Loucy (cell line): ENCODE results near the gene COL13A1.

Source experiments
- H2AFZ ChIP-seq: fragments of 200-600 bp; sonication (generic); 2 replicates; pipeline ENCODE4 v1.6.0; 2016; ENCODE audit warnings: antibody characterized with exemption, mild to moderate bottlenecking, low read length, moderate library complexity
- H3F3A ChIP-seq: fragments of 200-600 bp; 2 replicates; pipeline ENCODE4 v1.6.0; 2016; ENCODE audit warnings: antibody characterized with exemption, low read depth, mild to moderate bottlenecking
- H3K27me3 ChIP-seq: fragments of 200-600 bp; sonication (generic); 2 replicates; pipeline ENCODE4 v1.6.1; 2014; ENCODE audit warnings: low read length, mild to moderate bottlenecking; ENCODE audit not compliant: insufficient read depth, poor library complexity, severe bottlenecking
- H3K36me3 ChIP-seq: fragments of 200-600 bp; sonication (generic); 2 replicates; pipeline ENCODE4 v1.6.1; 2016; ENCODE audit warnings: low read length; ENCODE audit not compliant: insufficient read depth
- H3K4me1 ChIP-seq: fragments of 200-600 bp; sonication (generic); 2 replicates; pipeline ENCODE4 v1.5.1; 2014; ENCODE audit warnings: low read length, mild to moderate bottlenecking; ENCODE audit not compliant: insufficient read depth, poor library complexity, severe bottlenecking
- H3K4me2 ChIP-seq: fragments of 200-600 bp; sonication (generic); 2 replicates; pipeline ENCODE4 v1.6.0; 2014; ENCODE audit warnings: antibody characterized with exemption, low read length, low read depth, mild to moderate bottlenecking; ENCODE audit not compliant: poor library complexity, severe bottlenecking
- H3K4me3 ChIP-seq: fragments of 200-600 bp; sonication (generic); 2 replicates; pipeline ENCODE4 v1.5.1; 2014; ENCODE audit warnings: low read length, mild to moderate bottlenecking, mixed read lengths; ENCODE audit not compliant: poor library complexity, severe bottlenecking
- H3K79me2 ChIP-seq: fragments of 200-600 bp; sonication (generic); 2 replicates; pipeline ENCODE4 v1.6.1; 2014; ENCODE audit warnings: low read length; ENCODE audit not compliant: insufficient read depth
- H3K9ac ChIP-seq: fragments of 200-600 bp; sonication (generic); 2 replicates; pipeline ENCODE4 v1.6.0; 2014; ENCODE audit warnings: mild to moderate bottlenecking, low read depth, low read length, moderate library complexity; ENCODE audit not compliant: poor library complexity, severe bottlenecking
- H3K9me2 ChIP-seq: fragments of 200-600 bp; sonication (generic); replicated peaks from 2 replicates; pipeline ENCODE4 v1.6.1; 2016; ENCODE audit warnings: low read depth, low read length, mixed read lengths
- H3K9me3 ChIP-seq: fragments of 200-600 bp; sonication (generic); 2 replicates; pipeline ENCODE4 v1.6.1; 2014; ENCODE audit warnings: mild to moderate bottlenecking, antibody characterized with exemption, low read length, low read depth; ENCODE audit not compliant: insufficient read depth
- H4K20me1 ChIP-seq: fragments of 200-600 bp; sonication (generic); 2 replicates; pipeline ENCODE4 v1.6.0; 2014; ENCODE audit warnings: antibody characterized with exemption, low read length, mild to moderate bottlenecking; ENCODE audit not compliant: insufficient read depth, poor library complexity, severe bottlenecking
- EZH2phosphoT487 ChIP-seq: fragments of 200-600 bp; IDR thresholded peaks from 2 replicates; pipeline ENCODE4 v1.6.1; 2018; ENCODE audit warnings: antibody characterized with exemption, mild to moderate bottlenecking, moderate library complexity, borderline replicate concordance
- TF ChIP-seq, protein P1 (sequence below): fragments of 200-600 bp; sonication (generic); conservative IDR thresholded peaks from 2 replicates; pipeline ENCODE4 v1.5.1; 2014; ENCODE audit warnings: mild to moderate bottlenecking, antibody characterized with exemption, low read length

The COL13A1 gene

DNA sequence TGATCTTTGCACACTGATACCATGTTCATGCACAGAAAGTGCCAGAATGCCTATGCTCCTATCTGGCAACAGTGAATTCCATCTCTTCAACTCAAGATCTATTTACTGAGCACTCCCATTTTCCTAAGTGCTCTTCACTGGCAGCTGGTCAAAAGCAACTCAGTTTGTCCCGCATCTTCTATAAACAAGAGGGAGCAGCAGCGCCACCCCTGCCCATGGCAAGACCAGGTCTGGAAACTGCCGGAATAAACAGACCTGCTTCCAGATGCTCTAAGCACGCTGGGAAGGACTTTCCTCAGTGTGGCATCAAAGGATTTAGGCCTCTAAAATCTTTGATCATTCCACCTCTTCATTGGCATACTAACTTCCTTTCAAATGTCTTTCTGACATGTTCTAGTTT, 146.6 kb downstream of the COL13A1 start:
- Histone ChIP-seq H4K20me1 (no peaks in the 10 kb centered on the region), H3K36me3 (no peaks in the 10 kb centered on the region), H3K9me3 (no peaks in the 10 kb centered on the region), H3F3A (no peaks in the 10 kb centered on the region), H3K27me3 (no peaks in the 10 kb centered on the region), H3K4me1 (no peaks in the 10 kb centered on the region), H3K4me2 (no peak overlapping the region), H3K9ac (no peak overlapping the region), H3K79me2 (no peaks in the 10 kb centered on the region), H3K9me2 (no peaks in the 10 kb centered on the region), H2AFZ (no peak overlapping the region), H3K4me3 (no peak overlapping the region)
- TF ChIP-seq, protein P1, sequence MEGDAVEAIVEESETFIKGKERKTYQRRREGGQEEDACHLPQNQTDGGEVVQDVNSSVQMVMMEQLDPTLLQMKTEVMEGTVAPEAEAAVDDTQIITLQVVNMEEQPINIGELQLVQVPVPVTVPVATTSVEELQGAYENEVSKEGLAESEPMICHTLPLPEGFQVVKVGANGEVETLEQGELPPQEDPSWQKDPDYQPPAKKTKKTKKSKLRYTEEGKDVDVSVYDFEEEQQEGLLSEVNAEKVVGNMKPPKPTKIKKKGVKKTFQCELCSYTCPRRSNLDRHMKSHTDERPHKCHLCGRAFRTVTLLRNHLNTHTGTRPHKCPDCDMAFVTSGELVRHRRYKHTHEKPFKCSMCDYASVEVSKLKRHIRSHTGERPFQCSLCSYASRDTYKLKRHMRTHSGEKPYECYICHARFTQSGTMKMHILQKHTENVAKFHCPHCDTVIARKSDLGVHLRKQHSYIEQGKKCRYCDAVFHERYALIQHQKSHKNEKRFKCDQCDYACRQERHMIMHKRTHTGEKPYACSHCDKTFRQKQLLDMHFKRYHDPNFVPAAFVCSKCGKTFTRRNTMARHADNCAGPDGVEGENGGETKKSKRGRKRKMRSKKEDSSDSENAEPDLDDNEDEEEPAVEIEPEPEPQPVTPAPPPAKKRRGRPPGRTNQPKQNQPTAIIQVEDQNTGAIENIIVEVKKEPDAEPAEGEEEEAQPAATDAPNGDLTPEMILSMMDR: no peak
- TF ChIP-seq EZH2phosphoT487: no peak

GRCh38 chr10:69949770-69950169, 148.1 kb downstream of the COL13A1 start:
- no peaks in the 10 kb centered on the region for H3F3A ChIP-seq
- H2AFZ ChIP-seq: no peak overlapping the region
- H3K9ac ChIP-seq: no peak overlapping the region
- TF ChIP-seq, protein P1: no peak
- no peak for TF ChIP-seq EZH2phosphoT487
- H3K9me3 ChIP-seq: no peaks in the 10 kb centered on the region
- H3K4me1 ChIP-seq: no peaks in the 10 kb centered on the region
- H3K27me3 ChIP-seq: no peaks in the 10 kb centered on the region
- no peaks in the 10 kb centered on the region for H3K9me2 ChIP-seq
- no peaks in the 10 kb centered on the region for H3K79me2 ChIP-seq
- no peak overlapping the region for H3K4me2 ChIP-seq
- H4K20me1 ChIP-seq: no peaks in the 10 kb centered on the region
- H3K4me3 ChIP-seq: no peak overlapping the region
- H3K36me3 ChIP-seq: no peaks in the 10 kb centered on the region

GRCh38 chr10:69951658-69952057, 150.0 kb downstream of the COL13A1 start:
- Histone ChIP-seq H3K4me3 (no peak overlapping the region), H3K4me1 (no peaks in the 10 kb centered on the region), H3K36me3 (no peaks in the 10 kb centered on the region), H3K9me3 (no peaks in the 10 kb centered on the region), H3K9me2 (no peaks in the 10 kb centered on the region), H3K27me3 (no peaks in the 10 kb centered on the region), H3K79me2 (no peaks in the 10 kb centered on the region), H3K9ac (no peak overlapping the region), H4K20me1 (no peaks in the 10 kb centered on the region), H3K4me2 (no peak overlapping the region), H2AFZ (no peak overlapping the region), H3F3A (no peaks in the 10 kb centered on the region)
- TF ChIP-seq, protein P1: no peak
- TF ChIP-seq EZH2phosphoT487: no peak
